GM18870 (cell line): Measurements from ENCODE around the gene CNIH3.
A peak's percentile ranks its signal among the peaks of the same experiment; 100 is the strongest.

Experiments
- ATAC-seq: cut with Tn5 transposase; IDR thresholded peaks from one replicate; pipeline ENCODE4 v1.9.1; 2021; ENCODE audit warnings: moderate library complexity; ENCODE audit not compliant: unreplicated experiment

The CNIH3 gene

DNA sequence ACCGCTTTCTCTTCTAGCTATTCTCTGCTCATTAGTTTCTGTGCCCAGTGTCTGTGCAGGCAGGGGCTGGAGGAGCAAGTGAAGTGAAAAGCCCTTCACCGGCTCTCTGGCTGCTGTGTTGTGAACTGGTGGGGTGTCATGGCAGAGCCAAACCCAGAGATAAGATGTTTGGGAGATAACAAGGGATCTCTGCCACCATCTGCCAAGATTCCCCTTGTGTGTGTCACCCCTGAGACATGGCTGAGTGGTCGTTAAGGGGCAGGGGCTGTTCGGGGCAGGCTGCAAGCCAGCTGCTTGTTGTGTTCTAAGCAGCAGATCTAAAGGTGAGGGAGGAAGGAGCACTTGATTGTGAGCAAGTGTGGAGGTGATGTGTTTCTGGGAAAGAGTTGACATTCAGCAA, 24.5 kb downstream of the CNIH3 start:
- ATAC-seq, result no peak

DNA sequence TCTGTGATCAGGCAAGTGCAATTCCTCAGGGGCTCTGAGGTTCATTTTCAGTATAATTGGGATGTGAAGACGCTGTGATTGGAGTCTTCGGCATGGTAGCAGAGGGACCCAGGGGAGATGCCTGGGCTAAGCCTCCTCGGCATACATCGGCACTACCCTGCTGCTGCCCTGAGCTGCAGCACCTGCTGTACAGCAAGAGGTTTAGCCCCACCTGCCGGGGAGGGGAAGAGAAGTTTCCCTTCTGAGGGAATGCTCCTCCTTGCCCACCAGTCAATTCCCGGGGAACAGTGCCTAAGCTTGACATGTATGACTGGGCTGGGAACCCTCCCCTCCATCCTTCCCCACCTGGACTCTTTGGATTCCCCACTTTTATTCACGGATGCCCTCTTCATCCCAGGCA, 24.9 kb downstream of the CNIH3 start:
- ATAC-seq, result no peak

DNA sequence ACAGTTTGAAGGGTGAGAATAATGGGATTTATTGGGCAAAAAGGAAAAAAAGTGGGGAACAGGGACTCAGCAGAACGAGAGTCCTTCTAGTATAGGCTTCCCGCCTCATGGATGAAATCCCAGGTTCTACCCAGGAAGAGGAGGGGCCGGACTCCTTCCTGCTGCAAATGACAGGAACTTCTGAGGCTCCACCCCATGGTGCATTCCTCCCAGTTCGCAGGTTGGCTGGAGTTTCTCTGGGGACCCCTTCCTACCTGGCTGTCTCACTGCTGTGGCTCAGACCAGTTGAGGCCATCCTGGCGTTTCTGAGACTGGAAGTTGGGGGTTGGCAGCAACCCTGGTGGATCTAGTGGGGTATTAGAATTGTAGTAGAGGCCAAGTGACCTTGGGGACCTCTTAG, 27.5 kb downstream of the CNIH3 start:
- ATAC-seq, result no peak

DNA sequence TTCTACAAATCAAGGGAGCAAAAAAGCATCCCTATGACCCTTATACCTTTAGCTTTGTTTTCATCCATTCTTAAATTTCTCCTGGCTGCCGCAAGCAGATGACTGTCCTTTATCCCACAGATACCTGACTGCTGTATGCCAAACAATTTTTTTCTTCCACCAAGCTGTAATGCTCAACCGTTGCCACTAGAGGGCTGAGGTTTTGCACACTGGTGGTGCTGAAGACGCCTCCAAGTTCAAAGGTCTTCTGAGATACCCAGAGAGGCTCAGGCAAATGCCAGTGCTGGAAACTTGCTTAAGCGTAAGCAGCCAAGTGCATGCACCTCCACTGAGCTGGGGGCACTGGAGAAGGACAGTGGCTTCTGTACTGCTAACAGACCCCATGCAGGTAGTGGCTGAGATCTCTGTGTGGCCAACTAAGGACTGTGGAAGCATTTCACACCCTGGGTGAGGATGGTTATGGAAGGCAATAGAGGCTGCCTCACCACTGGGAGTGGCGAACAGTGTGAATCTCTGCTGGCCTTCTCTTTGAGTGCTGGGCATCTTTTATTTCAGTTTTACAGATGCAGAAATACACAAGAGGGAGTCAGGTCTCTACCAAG, 28.5 kb downstream of the CNIH3 start:
- ATAC-seq, result peak; percentile 70

DNA sequence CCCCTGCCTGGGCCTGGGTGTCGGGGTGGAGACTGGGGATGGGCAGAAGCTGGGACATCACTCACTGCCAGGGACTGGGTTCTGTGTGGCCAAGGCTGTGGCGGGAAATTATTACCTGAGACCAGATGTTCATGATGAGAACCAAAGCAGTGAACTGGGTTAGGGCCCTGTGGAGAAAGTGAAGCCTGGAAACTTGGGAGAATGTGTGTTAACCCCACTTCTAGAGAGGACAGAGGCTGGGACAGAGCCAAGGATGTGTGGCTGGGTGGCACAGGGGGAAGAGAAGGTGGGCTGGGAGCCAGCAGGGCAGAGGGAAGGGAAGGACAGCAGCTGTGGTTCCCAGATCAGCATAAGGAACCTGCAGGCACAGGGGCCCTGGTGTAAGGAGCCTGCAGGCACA, 31.3 kb downstream of the CNIH3 start:
- ATAC-seq, result no peak

DNA sequence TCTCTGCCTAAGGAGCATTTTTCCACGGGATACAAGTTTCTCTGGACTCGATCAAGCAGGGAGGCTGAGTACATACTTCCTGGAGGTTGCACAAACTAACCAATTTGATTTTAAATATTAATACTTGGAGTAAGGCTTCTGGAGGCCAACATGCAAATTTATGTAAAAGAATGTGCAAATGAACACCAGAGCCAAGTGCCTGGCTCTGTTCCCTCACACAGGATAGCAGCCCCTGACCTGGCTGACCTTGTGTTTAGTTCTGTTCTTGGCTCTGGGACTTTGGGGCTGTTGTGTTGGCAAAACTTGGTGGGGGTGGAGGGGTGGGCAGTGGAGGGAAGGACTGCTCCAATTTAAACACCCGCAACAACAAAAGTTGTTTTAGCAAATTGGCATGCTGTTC, 34.2 kb downstream of the CNIH3 start:
- no peak for ATAC-seq

DNA sequence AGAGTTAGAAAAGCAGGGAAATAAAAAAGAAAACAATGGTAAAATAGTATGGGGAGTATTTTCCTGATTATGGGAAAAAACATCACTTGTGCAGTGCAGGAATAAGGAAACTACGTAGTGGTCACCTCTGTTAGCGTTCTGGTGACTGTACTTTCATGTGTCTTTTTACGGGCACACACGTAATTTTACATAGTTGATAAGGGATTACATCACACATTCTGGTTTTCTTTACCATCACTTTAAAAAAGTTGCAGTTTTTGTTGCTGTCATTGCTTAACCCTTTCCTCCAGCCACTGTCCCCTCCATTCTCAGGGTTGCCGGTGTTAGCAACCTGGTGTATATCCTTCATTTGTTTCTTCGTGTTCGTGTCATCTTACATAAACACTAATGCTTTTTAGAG, 35.1 kb downstream of the CNIH3 start:
- no peak for ATAC-seq

DNA sequence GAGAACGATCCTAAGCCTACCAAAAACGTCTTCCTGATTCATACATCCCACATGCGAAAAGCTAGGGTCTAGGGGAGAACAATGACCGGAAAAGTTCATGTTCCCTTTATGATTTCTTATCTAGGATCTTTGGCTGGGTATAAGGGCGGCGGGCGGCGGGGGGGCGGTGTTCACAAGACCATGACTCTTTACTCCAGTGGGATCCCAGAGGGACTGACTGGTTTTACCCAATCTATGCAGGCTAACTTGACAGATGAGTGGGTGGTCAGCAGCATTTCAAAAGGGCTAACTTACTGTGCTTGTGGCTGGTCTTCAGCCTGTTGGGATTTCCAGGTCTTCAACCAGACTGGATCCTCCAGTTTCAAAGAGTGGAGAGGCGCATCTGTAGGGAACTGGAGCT, 40.3 kb downstream of the CNIH3 start:
- no peak for ATAC-seq

DNA sequence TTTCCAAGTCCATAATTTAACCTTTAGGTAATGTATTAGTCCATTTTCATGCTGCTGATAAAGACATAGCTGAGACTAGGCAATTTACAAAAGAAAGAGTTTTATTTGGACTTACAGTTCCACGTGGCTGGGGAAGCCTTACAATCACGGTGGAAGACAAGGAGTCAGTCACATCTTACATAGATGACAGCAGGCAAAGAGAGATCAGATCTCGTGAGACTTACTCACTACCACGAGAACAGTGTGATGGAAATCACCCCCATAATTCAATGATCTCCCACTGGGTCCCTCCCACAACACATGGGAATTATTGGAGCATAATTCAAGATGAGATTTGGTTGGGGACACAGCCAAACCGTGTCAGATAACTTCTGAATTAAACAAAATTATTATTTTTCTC, 44.0 kb downstream of the CNIH3 start:
- no peak for ATAC-seq

DNA sequence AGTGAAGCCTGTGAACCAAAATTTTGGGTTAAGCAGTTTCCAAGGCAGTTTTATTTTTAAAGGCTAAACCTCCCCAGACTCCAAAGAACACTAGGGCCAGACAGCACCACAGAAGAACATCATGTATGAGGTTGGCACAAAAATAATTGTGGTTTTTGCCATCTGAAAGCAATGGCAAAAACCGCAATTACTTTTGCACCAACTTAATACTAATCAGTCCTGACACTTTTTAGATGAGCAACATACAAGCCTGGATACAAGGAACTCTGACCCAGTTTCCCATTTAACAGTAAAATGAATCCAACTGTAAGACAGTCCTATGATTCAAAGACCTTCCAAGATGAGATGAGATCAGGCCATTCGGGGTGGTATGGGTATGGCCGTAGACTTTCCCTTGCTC, 46.8 kb downstream of the CNIH3 start:
- ATAC-seq, result no peak

DNA sequence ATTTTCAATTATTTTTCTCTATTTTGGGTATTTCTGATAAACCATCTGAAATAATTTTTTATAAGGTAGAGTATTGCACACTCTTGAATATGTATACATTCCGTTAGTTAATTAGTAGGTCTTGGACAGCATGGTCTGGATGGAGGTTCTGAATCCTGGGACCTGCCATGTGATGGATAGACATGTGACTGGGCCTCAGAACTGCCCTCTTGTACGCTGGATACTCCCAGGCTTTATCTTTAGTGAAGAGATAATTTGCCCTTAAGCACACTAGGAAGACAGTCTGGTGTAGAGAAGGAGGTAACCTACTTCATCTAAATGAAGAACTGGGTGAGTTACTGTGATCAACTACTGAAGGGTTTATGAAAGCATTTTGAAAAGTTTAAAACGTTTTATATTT, 48.9 kb downstream of the CNIH3 start:
- ATAC-seq, result no peak

DNA sequence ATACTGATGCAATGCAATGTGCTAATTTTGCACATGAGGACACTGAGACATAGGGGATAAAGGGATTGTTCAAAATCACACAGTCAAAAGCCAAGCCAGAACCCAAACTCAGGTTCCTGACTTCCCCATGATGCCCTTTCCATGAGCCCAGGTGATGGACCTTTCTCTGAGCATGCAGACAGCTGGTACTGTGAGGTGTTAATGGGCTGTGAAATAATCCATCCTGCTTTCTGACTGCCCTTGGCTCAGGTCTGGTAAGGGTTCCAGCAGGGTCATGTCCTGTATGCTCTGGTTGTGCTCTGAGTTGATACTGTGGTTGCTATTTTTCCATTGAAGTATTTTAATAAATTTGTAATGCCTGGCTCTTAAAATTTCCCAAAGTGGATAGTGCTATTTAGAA, 50.0 kb downstream of the CNIH3 start:
- ATAC-seq, result no peak

DNA sequence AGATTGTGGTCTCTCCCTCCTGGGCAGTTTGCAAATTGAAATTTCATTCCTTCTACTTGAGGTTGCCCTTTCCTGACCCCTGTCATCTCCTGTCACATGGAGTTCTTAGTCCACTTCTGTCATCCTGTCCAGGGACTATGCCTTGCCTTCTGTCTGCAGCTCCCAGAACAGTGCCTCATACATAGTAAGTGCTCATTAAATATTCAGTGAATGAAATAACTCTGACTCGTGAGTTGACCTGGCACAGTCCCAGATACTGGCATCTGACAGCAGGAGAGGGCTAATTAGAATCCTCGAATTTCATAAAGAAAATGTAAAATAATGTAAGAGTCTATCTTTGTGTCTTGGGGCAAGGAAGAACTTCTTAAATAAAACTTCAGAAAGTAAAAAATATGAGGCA, 50.8 kb downstream of the CNIH3 start:
- no peak for ATAC-seq

DNA sequence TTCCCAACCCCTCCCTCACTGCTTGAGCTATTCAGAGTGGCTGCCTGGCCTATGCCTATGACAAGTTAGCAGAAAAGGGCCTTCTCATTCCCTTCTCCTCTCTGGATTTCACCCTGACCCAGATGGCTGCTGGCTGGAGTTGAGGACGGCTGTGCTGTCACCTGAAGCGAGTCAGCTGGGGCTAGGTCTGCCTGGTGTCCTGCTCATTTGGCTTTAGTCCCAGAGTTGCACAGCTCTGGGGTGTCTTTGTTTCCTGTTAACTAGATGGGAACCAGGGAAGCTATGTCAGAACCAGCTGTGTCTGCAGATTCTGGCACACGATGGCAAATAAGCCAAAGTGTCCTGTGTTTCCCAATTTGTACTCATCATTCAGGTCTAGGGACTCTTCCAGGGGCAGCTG, 52.9 kb downstream of the CNIH3 start:
- ATAC-seq, result no peak

DNA sequence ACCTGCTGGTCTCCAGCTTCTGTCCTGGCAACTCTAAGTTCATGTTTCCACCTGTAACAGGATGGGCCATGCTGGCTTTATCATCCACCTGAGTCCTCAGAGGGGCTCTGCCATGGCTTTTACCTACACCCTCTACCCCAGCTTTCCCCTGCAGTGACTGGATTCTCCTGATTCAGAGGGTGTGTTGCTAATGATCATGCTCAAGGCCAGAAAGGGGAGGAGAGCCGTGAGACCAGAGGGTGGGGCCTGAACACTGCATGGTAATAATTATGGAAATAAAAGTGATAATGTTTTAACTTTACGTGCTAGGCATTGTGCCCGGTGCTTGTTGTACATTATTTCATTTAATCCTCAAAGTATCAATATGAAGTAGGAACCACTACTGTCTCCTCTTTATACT, 53.3 kb downstream of the CNIH3 start:
- ATAC-seq, result no peak

DNA sequence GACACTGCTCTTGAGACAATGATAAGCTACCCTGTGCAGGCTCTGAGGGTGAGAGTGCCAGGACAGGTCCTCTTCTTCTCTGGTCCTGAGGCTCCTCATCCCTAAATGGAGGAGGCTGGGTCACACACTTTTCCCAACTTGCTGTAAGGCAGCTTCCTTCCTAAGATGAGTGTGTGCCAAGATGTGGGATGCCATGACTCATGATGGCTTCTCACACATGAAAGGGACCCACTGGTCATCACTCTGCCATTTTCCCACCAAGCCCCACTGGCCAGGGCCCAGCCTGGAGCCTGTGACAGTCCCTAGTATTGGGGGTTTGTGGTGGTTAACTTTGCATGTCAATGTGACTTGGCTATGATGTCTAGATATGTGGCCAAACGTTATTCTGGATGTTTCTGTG, 54.4 kb downstream of the CNIH3 start:
- no peak for ATAC-seq

DNA sequence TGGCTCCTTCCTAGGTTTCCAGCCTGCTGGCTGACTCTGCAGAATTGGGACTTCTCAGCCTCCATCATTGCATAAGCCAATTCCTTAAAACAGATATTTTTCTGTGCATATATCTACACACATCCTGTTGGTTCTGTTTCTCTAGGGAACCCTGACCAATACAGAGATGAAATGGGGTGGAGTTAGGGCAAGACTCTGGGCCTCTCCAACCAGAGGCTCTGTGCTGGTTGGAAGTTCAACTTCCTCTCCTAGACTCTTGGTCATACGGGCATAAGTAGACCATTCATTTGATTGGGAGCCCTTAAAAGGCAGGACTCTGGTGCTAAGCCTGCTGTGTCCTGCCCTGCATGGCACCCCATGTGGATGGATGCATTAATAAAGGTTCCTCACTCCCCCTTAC, 55.0 kb downstream of the CNIH3 start:
- ATAC-seq, result no peak

DNA sequence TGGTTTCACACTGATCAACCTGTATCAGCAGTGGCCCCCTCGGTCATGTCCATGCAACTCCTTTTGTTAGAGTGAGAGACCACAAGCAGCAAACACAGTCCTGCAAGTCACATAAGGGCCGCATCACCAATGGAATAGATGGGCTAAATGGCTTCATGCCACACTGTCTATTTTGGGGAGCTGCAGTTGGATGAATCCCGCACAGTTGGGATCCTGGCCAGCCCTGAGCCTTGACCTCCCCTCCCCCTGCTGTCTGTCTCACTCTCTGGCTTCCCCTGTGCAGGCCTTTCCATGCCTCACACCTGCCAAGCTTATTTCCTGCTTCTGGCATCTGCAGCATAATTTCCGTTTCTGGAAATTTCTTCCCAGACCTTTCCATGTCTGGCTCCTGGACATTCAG, 57.0 kb downstream of the CNIH3 start:
- no peak for ATAC-seq

DNA sequence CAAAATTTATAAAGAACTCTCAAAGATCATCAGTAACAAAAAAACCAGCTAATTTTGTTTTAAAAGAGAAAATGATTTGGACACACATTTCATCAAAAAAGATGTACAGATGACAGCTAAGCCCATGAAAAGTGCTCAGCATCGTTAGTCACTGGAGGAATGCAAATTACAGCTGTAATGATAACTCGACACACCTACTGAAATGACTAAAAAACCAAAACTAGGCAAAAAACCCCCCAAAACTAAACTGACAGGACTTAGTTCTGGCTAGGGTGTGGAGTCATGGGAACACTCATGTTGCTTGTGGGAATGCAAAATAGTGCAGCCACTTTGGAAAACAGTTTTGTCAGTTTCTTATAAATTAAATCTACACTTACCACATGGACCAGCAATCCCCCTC, 59.5 kb downstream of the CNIH3 start:
- ATAC-seq, result peak; percentile 58

DNA sequence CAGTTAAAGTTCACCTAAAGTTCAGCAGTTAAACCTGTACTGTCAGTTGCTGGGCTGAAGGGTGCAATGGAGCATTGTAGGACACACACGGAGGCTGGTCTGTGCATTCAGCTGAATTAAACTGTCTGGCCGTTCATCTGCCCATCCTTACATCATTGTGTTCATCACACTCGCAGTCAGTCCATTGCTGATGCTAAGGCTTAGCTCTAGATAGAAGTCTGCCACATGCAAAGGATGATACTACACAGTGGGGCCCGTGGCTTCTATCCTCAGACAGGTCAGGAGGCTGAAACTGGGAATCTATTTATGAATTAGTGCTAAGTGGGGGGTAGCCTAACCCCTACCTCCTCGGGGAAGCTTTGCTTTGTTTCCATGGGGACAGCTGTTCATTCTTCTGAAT, 60.4 kb downstream of the CNIH3 start:
- no peak for ATAC-seq

DNA sequence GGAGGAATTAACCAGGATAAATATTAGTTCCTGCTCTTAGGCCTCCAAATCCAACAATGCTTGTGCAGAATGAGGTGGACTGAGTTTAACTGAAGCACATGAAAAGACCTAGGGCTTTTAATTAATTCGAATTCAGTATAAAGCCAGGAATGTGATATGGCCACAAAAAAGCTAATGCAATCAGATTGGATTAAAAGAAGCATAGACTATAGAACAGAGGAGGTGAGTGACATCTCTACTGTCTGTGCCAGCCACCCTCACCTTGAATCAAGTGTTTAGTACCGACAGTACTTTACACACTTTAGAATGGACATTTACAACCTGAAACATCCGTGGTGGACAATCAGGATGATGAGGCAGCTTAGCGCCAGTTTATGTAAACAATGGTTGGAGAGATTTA, 62.1 kb downstream of the CNIH3 start:
- ATAC-seq, result no peak

DNA sequence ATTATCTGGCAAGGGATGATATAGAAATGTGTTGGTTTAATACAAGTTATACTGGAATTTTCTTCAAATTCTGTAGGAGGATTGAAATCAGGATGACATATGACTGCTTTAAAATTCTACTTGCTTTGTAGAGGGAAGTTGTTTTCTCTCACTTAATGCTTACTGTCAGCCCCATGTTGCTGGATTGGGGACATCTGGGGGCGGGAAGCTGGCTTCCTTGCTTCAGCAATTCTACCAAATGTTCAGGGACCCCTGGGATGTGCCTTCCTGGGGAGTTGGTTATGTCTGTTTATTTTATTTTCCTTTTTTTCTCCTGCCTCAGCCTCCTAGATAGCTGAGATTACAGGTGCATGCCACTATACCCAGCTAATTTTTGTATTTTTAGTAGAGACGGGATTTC, 63.5 kb downstream of the CNIH3 start:
- ATAC-seq, result no peak

DNA sequence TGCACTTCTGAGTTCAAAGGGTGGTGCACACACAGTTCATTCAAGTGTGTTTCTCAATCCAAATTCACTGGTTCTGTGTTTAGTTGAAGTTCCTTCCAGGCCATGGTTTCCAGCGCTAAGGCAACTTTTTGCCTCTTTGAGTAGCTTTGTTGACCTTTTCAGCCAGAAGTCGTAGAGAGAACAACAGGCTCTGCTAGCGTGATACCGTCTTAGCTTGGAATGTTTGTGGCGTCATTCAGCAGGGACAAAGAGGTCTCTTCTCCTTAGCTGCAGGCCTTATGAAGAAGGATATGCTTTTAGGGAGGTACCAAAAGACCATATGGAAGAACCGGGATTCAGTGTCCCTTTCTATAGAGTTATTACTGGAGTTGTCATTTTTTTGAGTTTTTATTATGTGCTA, 65.7 kb downstream of the CNIH3 start:
- no peak for ATAC-seq

DNA sequence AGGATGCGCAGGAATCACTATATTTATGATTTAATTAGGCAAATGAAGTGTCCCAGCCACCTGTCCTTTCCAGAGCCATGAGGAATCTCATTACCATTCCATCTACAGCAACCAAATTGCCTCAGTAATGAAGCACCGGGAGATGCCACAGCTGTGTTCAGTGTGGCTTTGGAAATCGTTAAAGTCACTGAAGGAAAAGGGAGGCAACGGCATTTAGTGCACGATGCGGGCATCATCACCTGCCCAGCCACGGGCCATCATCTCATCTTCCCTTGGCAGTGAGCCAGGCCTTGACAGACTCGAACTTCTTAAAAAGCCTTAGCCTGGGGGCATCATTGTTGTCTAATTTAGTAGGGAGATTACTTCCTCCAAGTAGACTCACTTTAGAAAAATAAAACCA, 67.8 kb downstream of the CNIH3 start:
- no peak for ATAC-seq
